ENCODE measurements around the gene ARHGEF12.

- TF ChIP-seq, protein P1, sequence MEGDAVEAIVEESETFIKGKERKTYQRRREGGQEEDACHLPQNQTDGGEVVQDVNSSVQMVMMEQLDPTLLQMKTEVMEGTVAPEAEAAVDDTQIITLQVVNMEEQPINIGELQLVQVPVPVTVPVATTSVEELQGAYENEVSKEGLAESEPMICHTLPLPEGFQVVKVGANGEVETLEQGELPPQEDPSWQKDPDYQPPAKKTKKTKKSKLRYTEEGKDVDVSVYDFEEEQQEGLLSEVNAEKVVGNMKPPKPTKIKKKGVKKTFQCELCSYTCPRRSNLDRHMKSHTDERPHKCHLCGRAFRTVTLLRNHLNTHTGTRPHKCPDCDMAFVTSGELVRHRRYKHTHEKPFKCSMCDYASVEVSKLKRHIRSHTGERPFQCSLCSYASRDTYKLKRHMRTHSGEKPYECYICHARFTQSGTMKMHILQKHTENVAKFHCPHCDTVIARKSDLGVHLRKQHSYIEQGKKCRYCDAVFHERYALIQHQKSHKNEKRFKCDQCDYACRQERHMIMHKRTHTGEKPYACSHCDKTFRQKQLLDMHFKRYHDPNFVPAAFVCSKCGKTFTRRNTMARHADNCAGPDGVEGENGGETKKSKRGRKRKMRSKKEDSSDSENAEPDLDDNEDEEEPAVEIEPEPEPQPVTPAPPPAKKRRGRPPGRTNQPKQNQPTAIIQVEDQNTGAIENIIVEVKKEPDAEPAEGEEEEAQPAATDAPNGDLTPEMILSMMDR (IDR thresholded peaks at IDR 0.05), result no peak
- no peak for TF ChIP-seq POLR2A (IDR thresholded peaks at IDR 0.05)
These were observed 8.2 kb downstream of the ARHGEF12 start for GRCh38 chr11:120344302-120345004.

Data from uterus (tissue), 2 donors.